Activated T-cell treated with anti-CD3 and anti-CD28 coated beads for 48 hours (primary cell): ENCODE measurements around the gene PAX9.
A peak's percentile ranks its signal among the peaks of the same experiment; 100 is the strongest.

Experiments used
- DNase-seq: peaks from one replicate; pipeline ENCODE4 v3.0.0-alpha.2; 2020; ENCODE audit warnings: low read depth

PAX9 gene

GRCh38 chr14:36661506-36662257, at the start of gene PAX9:
Gene PAX9 (plus strand): TSS chr14:36661860. CDS start chr14:36662090, 230 bp downstream.
- peak; percentile 53 for DNase-seq

GRCh38 chr14:36617824-36618223, 43.8 kb upstream of the PAX9 start:
- DNase-seq: no peak

DNA sequence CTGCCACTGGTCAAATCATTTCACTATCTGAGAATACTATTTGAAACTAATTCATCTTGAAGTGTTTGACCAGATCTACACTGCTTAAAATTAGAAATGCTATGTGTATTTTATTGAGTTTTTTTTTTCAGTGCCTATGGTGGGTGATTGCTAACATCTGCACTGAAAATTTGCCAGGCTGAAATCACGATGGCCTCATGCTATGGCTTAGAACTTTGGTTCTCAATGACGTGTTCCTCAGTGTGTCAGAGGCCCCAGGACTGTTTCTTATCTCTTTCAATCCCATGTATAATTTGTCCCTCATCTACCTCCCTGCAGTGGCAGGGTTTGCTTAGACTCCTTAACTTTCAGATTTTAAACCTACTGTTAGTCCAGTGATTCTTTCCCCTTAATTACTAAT, 43.0 kb upstream of the PAX9 start:
- no peak for DNase-seq

DNA sequence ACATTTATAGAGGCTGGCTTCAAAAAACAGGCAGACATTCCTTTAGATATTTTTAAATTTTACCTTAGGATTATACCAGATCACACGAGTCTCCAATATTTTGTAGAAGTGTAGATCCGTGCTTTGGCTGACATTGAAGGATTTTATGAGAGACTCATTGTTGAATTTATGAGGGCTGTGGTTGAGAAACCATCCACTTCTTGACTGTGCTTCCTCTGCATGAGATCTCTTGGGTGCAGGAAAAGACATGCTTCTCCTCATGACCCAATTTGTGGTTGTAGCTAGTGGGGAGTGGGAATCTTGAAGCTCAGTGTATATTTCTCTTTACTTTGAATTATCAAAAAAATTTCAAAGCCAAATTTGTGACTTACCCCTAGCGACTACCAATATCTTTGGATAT, 42.5 kb upstream of the PAX9 start:
- no peak for DNase-seq

DNA sequence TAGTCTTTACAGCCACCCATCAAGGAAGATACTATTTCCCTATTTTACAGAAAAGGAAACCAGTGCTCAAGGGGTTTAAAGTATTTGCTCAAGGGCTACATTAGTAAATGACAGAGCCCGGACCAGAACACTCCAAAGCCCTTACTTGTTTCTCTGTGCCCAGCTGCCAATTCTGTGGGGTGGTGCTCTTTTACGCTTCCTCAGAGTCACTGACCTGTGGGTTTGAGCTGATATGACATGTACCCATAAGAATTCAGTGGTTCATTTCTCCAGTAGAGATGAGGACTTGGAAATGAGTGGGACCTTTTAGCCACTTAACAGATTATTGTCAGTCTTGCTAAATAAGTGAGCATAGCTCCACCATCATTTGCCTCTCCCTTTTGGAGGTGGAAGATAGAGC, 41.8 kb upstream of the PAX9 start:
- DNase-seq: no peak

DNA sequence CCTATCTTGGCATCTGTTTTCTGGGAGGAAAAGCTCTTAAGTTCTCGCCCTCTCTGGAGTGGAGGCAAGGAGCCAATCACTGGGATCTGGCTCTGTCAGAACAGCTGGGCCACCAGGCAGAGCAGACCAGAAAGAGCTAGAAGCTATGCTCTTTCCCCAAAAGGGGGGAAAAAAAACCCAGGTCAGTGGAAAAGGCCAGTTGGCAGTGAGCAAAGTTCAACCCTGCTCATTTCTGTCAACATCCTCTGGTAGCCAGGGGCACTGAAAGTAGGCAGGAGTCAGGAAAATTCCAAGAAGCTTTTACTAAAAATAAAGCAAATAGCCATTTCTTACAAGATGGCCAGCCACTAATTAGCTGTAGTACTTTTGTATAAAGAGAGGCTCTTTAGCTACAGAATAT, 36.6 kb upstream of the PAX9 start:
- DNase-seq: no peak

GRCh38 chr14:36625436-36625835, 36.2 kb upstream of the PAX9 start:
- no peak for DNase-seq

- no peak for DNase-seq
Observed at GRCh38 chr14:36626151-36626550, 35.5 kb upstream of the PAX9 start.

- no peak for DNase-seq
Observed at GRCh38 chr14:36627981-36628380, 33.7 kb upstream of the PAX9 start.

DNA sequence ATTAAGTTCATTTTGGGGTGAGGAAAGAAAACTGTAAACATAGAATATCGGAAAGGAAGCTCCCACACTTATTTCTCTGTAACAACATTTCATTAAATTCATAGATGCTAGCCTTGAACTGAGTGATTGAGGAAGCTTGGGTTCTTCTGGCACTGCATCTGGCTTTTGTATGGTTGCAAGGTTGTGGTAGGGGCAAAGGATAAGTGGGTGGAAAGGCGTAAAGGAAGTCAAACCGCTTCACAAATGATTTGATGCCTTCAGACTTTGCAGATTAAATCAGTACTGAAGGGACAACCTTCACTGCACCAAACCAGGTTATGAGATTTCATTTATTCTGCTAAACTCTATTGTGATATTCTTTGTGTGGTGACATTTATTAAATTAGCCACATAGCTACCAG, 28.1 kb upstream of the PAX9 start:
- no peak for DNase-seq

DNA sequence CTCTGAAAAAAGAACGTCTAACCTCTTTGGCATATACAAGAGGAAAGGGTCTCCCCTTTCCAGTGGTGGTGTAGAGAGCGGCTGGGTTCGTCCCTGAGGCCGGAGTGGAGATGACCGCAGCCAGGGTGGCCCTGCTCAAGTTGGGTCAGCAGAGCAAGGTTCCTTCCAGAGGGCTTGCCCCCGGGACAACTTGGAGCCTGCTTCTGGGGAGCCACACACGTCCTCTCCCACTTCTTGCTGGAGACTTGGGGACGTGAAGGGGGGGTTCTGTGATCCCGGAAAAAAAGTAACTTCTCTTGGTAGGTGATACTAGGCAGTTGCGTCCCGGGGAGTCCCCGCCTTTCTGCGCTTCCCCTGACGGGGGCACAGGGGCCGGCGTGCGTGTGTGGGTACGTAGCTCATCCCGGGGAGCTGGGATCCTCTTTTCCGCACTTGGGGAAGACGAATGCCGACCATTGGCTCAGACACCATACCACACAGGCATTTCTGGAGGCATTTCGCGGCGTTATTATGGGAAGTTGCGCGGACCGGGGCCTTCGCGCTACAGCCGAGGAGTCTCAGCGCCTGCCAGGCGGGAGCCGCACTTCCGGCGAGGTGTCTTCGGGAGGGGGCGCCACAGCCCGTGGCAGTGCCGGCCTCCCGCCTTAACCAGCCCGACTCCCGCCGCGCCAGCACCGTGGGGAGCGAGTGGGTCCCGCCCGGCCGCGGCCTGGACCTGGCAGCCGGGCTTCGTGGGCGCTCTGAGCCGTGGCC, 14.8 kb upstream of the PAX9 start:
- no peak for DNase-seq

GRCh38 chr14:36647417-36647823, 14.2 kb upstream of the PAX9 start:
- no peak for DNase-seq

DNA sequence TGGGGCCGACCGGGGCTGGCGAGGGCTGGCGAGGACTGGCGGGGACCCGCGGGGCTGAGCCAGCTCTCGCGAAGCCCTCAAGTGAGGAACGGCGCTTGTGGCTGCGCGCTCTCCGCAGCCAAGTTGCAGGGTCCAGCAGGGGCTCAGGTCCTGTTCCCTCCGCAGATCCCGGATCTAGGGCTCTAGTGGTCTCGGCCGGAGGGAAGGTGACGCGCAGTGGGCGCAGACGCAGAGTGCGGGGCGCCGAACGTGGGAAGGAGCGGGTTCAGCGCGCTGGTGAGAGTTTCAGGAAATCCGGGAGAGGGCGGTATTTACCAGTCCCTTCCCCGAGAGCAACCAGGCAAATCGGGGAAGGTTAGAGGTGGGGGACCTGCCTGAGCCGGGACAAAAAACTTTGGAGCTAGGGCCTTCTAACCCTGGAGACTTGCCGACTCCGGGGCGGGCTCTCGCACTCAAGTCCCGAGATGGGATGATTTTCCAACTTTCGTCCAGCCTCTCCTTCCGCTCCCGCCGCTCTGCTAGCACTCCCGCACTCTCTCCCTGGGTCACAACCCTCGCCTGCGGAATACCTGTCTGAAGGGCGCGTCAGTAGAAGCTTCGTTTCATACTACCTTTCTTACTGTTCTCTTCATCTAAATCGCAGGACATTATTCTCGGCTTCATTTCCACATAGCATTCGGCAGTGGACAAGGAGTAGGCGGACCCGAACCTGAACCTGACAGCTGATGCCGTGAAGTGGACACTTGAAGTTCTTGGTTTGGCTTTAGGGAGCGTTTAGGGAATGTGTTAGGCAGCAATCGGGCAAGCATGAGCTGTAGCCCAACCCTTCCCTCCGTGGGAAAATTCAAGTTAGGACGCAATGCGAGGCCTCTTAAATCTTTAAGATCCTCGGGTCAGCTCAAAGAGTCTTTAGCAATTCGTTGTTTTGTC, 13.6 kb upstream of the PAX9 start:
- no peak for DNase-seq

- DNase-seq: no peak
Observed at GRCh38 chr14:36649872-36650650, 11.6 kb upstream of the PAX9 start.

- no peak for DNase-seq
Observed at GRCh38 chr14:36652542-36653201, 9.0 kb upstream of the PAX9 start.

- DNase-seq: no peak
Observed at GRCh38 chr14:36653413-36653812, 8.2 kb upstream of the PAX9 start.

- no peak for DNase-seq
Observed at GRCh38 chr14:36653962-36654793, 7.5 kb upstream of the PAX9 start.

GRCh38 chr14:36654794-36655381, 6.8 kb upstream of the PAX9 start:
- DNase-seq: no peak

DNA sequence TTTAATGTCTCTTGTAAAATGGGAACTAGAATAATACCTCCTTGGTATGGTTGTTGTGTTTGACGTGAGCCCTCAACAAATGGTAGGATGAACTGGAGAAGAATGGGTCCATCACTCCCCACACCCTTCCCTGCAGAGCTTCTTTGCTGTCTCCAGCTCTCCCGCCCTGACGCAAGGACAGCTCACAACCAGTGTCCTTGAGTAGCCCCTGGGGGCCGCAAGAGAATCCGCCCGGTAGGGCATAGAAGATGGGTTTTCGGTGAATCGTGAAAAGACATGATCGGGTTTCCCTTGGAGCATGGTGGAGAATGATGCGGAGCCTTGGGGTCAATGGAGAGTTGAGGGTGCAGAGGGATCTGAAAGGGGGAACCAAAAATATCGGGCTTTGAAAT, 6.1 kb upstream of the PAX9 start:
- no peak for DNase-seq
